PC-3 (cell line): ENCODE results near the gene CNIH3. TPM values are rescaled to one million over a fixed set of nuclear protein-coding genes. Genes with fewer than 3 reads are reported as not detected.

Source experiments
- ATAC-seq: fragments of 200-7000 bp; cut with Tn5 transposase; 2 replicates; pipeline ENCODE4 v1.9.1; 2020; ENCODE audit warnings: mild to moderate bottlenecking, moderate library complexity
- BruUV-seq: library from RNA; stranded (reverse); fragments of 400-500 nt; replicated peaks from 2 replicates; lab custom pipeline; 2021; lab: Mats Ljungman, UMichigan
- CTCF ChIA-PET: fragments of 300-600 bp; sonication (Branson Sonifier 250); formaldehyde crosslinking; loops from one replicate; lab custom pipeline; 2022; ENCODE audit warnings: antibody characterized with exemption; lab: Charles Lee
- POLR2A ChIA-PET: fragments of 300-600 bp; sonication (Branson Sonifier 250); formaldehyde crosslinking; loops from one replicate; lab custom pipeline; 2022; ENCODE audit warnings: antibody characterized with exemption; ENCODE audit not compliant: unreplicated experiment; lab: Charles Lee
- DNase-seq: peaks from one replicate; pipeline ENCODE4 v3.0.0-alpha.2; 2015
- H2AFZ ChIP-seq: fragments of 300-600 bp; sonication (generic); 2 replicates; pipeline ENCODE4 v1.6.0; 2016; ENCODE audit warnings: antibody characterized with exemption, low read length
- H3F3A ChIP-seq: fragments of 300-600 bp; sonication (generic); one replicate; pipeline ENCODE4 v1.6.0; 2017; ENCODE audit warnings: antibody characterized with exemption, low read length, control low read depth, mild to moderate bottlenecking; ENCODE audit not compliant: unreplicated experiment
- H3K27ac ChIP-seq: fragments of 300-600 bp; sonication (generic); 2 replicates; pipeline ENCODE4 v1.5.1; 2016; ENCODE audit warnings: mild to moderate bottlenecking, low read length
- H3K27me3 ChIP-seq: fragments of 300-600 bp; sonication (generic); 2 replicates; pipeline ENCODE4 v1.6.1; 2016; ENCODE audit warnings: low read length, mixed read lengths
- H3K36me3 ChIP-seq: fragments of 300-600 bp; sonication (generic); 2 replicates; pipeline ENCODE4 v1.6.1; 2016; ENCODE audit warnings: low read depth, mixed run types, low read length, mixed read lengths
- H3K4me1 ChIP-seq: fragments of 300-600 bp; sonication (generic); 2 replicates; pipeline ENCODE4 v1.5.1; 2016; ENCODE audit warnings: low read length; ENCODE audit not compliant: insufficient read depth
- H3K4me2 ChIP-seq: fragments of 300-600 bp; sonication (generic); 2 replicates; pipeline ENCODE4 v1.6.0; 2016; ENCODE audit warnings: low read length
- H3K4me3 ChIP-seq: fragments of 300-600 bp; sonication (generic); 2 replicates; pipeline ENCODE4 v1.5.1; 2016; ENCODE audit warnings: mild to moderate bottlenecking, low read length, mixed read lengths
- H3K79me2 ChIP-seq: fragments of 300-600 bp; sonication (generic); 2 replicates; pipeline ENCODE4 v1.6.1; 2017; ENCODE audit warnings: low read length, mixed read lengths
- H3K9ac ChIP-seq: fragments of 300-600 bp; sonication (generic); 2 replicates; pipeline ENCODE4 v1.6.0; 2016; ENCODE audit warnings: mild to moderate bottlenecking, low read length
- H3K9me2 ChIP-seq: fragments of 300-600 bp; sonication (generic); replicated peaks from 2 replicates; pipeline ENCODE4 v1.6.1; 2016; ENCODE audit warnings: mixed run types, low read length, mixed read lengths
- H3K9me3 ChIP-seq: fragments of 300-600 bp; sonication (generic); 2 replicates; pipeline ENCODE4 v1.6.1; 2016; ENCODE audit warnings: low read length, mixed read lengths
- H4K20me1 ChIP-seq: fragments of 300-600 bp; sonication (generic); 2 replicates; pipeline ENCODE4 v1.6.1; 2016; ENCODE audit warnings: low read length, mixed read lengths
- EZH2 ChIP-seq: fragments of 300-600 bp; sonication (generic); IDR thresholded peaks from one replicate; pipeline ENCODE4 v1.6.1; 2017; ENCODE audit warnings: antibody characterized with exemption, mild to moderate bottlenecking, low read length; ENCODE audit not compliant: unreplicated experiment
- EZH2phosphoT487 ChIP-seq: fragments of 300-600 bp; sonication (generic); IDR thresholded peaks from 2 replicates; pipeline ENCODE4 v1.6.1; 2018; ENCODE audit warnings: mild to moderate bottlenecking, antibody characterized with exemption, low read length, borderline replicate concordance
- intact Hi-C: fragments of 100-400 bp; cut with micrococcal nuclease; formaldehyde crosslinking; loops from 2 replicates; pipeline ENCODE4 v1.9.0; 2023
- total RNA-seq: library from RNA; depleted of rRNA; stranded (reverse); fragments of >200 nt; gene quantifications from 2 replicates; pipeline ENCODE4 v1.2.3, GENCODE V29; 2014
- TF ChIP-seq, protein P1 (sequence below): fragments of 300-600 bp; sonication (generic); conservative IDR thresholded peaks from 2 replicates; pipeline ENCODE4 v1.5.1; 2017; ENCODE audit warnings: antibody characterized with exemption, low read depth, mild to moderate bottlenecking, low read length

CNIH3 gene
- total RNA-seq, 1 experiment from 2014 or later = 7.4 TPM

GRCh38 chr1:224711876-224712275 is 95.8 kb downstream of the CNIH3 start:
- ChIA-PET CTCF (no interaction called here), POLR2A (no interaction called here)
- DNase-seq = no peak
- Histone ChIP-seq H3K9me3 (no peaks in the 10 kb centered on the region), H3F3A (no peaks in the 10 kb centered on the region), H3K4me1 (peaks cover 8% of the 10 kb centered on the region; the same call in 1 of the 2 replicates), H3K79me2 (no peaks in the 10 kb centered on the region), H3K36me3 (no peaks in the 10 kb centered on the region), H3K4me3 (no peak overlapping the region), H3K9ac (no peak overlapping the region), H4K20me1 (no peaks in the 10 kb centered on the region), H3K4me2 (no peak overlapping the region), H3K27me3 (no peaks in the 10 kb centered on the region), H3K9me2 (no peaks in the 10 kb centered on the region), H3K27ac (no peak overlapping the region), H2AFZ (no peak overlapping the region)
- intact Hi-C loops = no loop called here
- BruUV-seq = no TSS peak
- ATAC-seq = no peak
- TF ChIP-seq EZH2phosphoT487 (no peak), EZH2 (no peak)
- TF ChIP-seq, protein P1, sequence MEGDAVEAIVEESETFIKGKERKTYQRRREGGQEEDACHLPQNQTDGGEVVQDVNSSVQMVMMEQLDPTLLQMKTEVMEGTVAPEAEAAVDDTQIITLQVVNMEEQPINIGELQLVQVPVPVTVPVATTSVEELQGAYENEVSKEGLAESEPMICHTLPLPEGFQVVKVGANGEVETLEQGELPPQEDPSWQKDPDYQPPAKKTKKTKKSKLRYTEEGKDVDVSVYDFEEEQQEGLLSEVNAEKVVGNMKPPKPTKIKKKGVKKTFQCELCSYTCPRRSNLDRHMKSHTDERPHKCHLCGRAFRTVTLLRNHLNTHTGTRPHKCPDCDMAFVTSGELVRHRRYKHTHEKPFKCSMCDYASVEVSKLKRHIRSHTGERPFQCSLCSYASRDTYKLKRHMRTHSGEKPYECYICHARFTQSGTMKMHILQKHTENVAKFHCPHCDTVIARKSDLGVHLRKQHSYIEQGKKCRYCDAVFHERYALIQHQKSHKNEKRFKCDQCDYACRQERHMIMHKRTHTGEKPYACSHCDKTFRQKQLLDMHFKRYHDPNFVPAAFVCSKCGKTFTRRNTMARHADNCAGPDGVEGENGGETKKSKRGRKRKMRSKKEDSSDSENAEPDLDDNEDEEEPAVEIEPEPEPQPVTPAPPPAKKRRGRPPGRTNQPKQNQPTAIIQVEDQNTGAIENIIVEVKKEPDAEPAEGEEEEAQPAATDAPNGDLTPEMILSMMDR = no peak

- DNase-seq (no peak), ATAC-seq (no peak)
- H3K9me2 ChIP-seq = no peaks in the 10 kb centered on the region
- no peaks in the 10 kb centered on the region for H3K79me2 ChIP-seq
- H3K4me1 ChIP-seq = 0 out of 2 replicates have a peak, but pooled peaks cover 2% of the 10 kb centered on the region
- no peak overlapping the region for H3K9ac ChIP-seq
- H3K4me3 ChIP-seq = no peak overlapping the region
- intact Hi-C loops = no loop called here
- H3K9me3 ChIP-seq = no peaks in the 10 kb centered on the region
- ChIA-PET POLR2A (no interaction called here), CTCF (no interaction called here)
- H3K4me2 ChIP-seq = no peak overlapping the region
- H3K36me3 ChIP-seq = no peaks in the 10 kb centered on the region
- H3K27ac ChIP-seq = no peak overlapping the region
- no peaks in the 10 kb centered on the region for H4K20me1 ChIP-seq
- TF ChIP-seq EZH2 = no peak
- no peak for TF ChIP-seq EZH2phosphoT487
- TF ChIP-seq, protein P1 = no peak
- no TSS peak for BruUV-seq
- H2AFZ ChIP-seq = no peak overlapping the region
- H3F3A ChIP-seq = no peaks in the 10 kb centered on the region
- H3K27me3 ChIP-seq = no peaks in the 10 kb centered on the region
These were observed 97.1 kb downstream of the CNIH3 start for GRCh38 chr1:224713228-224713627.

DNA sequence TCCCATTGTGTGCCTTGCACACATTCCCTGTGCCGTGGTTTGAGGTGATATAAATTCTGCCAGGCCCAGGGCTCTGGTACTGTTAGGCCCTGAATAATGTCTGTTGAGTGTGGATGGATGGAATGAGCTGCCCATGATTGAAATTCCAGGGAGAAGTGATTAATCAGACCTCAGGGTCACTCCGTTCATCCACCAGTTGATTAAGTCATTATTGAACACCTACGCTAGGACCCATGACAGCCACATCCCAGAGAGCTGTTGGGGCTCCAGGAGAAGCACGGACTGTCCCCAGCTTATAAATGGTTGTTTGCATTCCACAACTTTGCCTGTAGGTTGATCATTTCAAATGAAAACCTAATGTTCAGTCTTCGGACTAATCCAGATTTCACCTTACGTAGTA is 98.4 kb downstream of the CNIH3 start:
- ChIA-PET POLR2A (no interaction called here), CTCF (no interaction called here)
- Histone ChIP-seq H2AFZ (no peak overlapping the region), H3K4me3 (no peak overlapping the region), H3K9ac (no peak overlapping the region), H3K27ac (no peak overlapping the region), H3K9me2 (no peaks in the 10 kb centered on the region), H3K9me3 (no peaks in the 10 kb centered on the region), H3K36me3 (no peaks in the 10 kb centered on the region), H3K79me2 (no peaks in the 10 kb centered on the region), H3K4me2 (no peak overlapping the region), H3K27me3 (no peaks in the 10 kb centered on the region), H3F3A (no peaks in the 10 kb centered on the region), H3K4me1 (no peaks in the 10 kb centered on the region), H4K20me1 (no peaks in the 10 kb centered on the region)
- intact Hi-C loops = no loop called here
- DNase-seq = no peak
- no peak for ATAC-seq
- no TSS peak for BruUV-seq
- TF ChIP-seq EZH2 (no peak), EZH2phosphoT487 (no peak)
- TF ChIP-seq, protein P1 = no peak
